ENCODE measurements around the gene INMT. TPM values are rescaled to one million over a fixed set of nuclear protein-coding genes. Genes with fewer than 3 reads are reported as not detected.

Gene INMT
- total and polyA plus RNA-seq, 10 of the 15 experiments (the other 5 are each of a cell fraction or from before 2014, with no cell fraction given): 0.03 to 0.20 (median 0.10) TPM; not detected in 7

GRCh38 chr7:30706908-30707307 lies 45.0 kb upstream of the INMT start:
- BruUV-seq (replicated peaks): no TSS peak
- no peak overlapping the region for H3K4me2 ChIP-seq (ENCODE audit: control insufficient read depth, insufficient read depth)
- no peak overlapping the region for H3K27ac ChIP-seq (ENCODE audit: control insufficient read depth, insufficient read depth)
- intact Hi-C loops (cut with micrococcal nuclease; ENCODE audit: unreplicated experiment) (no loop called here), in situ Hi-C loops (cut with MboI) (no loop called here)
- 12% methylated on average over 6 of the region's 6 CpGs for WGBS (ENCODE audit: insufficient coverage, insufficient replicate concordance, low lambda C conversion rate, missing lambda C conversion rate)
- H3K9me3 ChIP-seq (replicated peaks; ENCODE audit: control insufficient read depth, insufficient read depth, low read length): no peaks in the 10 kb centered on the region
- RAD21 ChIA-PET (ENCODE audit: unreplicated experiment): no interaction called here
- CTCF ChIA-PET: no interaction called here
- SMC1A ChIA-PET (ENCODE audit: uncharacterized antibody, unreplicated experiment): no interaction called here
- H3K79me2 ChIP-seq (ENCODE audit: control insufficient read depth, insufficient read depth, low read length): no peaks in the 10 kb centered on the region
- H3K4me3 ChIP-seq: no peak overlapping the region
- ATAC-seq (no peak), FAIRE-seq (no peak), DNase-seq (ENCODE audit: low read depth, low spot score) (no peak)
- no peaks in the 10 kb centered on the region; a peak in 3 of 4 replicates for H3K27me3 ChIP-seq (replicated peaks in 1 of 2; ENCODE audit: control insufficient read depth in 2 of 2, insufficient read depth in 2 of 2, low read length in 1 of 2)
- POLR2A ChIA-PET: no interaction called here
- TF ChIP-seq, protein P1, sequence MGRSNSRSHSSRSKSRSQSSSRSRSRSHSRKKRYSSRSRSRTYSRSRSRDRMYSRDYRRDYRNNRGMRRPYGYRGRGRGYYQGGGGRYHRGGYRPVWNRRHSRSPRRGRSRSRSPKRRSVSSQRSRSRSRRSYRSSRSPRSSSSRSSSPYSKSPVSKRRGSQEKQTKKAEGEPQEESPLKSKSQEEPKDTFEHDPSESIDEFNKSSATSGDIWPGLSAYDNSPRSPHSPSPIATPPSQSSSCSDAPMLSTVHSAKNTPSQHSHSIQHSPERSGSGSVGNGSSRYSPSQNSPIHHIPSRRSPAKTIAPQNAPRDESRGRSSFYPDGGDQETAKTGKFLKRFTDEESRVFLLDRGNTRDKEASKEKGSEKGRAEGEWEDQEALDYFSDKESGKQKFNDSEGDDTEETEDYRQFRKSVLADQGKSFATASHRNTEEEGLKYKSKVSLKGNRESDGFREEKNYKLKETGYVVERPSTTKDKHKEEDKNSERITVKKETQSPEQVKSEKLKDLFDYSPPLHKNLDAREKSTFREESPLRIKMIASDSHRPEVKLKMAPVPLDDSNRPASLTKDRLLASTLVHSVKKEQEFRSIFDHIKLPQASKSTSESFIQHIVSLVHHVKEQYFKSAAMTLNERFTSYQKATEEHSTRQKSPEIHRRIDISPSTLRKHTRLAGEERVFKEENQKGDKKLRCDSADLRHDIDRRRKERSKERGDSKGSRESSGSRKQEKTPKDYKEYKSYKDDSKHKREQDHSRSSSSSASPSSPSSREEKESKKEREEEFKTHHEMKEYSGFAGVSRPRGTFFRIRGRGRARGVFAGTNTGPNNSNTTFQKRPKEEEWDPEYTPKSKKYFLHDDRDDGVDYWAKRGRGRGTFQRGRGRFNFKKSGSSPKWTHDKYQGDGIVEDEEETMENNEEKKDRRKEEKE (IDR thresholded peaks at IDR 0.05): no peak
- TF ChIP-seq FOXM1 (IDR thresholded peaks at IDR 0.05; ENCODE audit: low read depth, low read length) (no peak), PML (IDR thresholded peaks at IDR 0.05; ENCODE audit: low read length) (no peak), SMC3 (IDR thresholded peaks at IDR 0.05; ENCODE audit: borderline replicate concordance, low read length) (no peak)
- H2AFZ ChIP-seq (ENCODE audit: control insufficient read depth, low read depth, low read length): no peak overlapping the region
- no peaks in the 10 kb centered on the region for H3K36me3 ChIP-seq (ENCODE audit: control insufficient read depth in 2 of 2, insufficient read depth in 2 of 2, low read length in 1 of 2)
- H3K9ac ChIP-seq (ENCODE audit: control insufficient read depth, insufficient read depth, low read length): no peak overlapping the region
- no peaks in the 10 kb centered on the region for H3K4me1 ChIP-seq (ENCODE audit: control insufficient read depth, insufficient read depth, low read length)
- H4K20me1 ChIP-seq (ENCODE audit: control insufficient read depth, insufficient read depth): no peaks in the 10 kb centered on the region
